ENCODE data around the gene SC5D. TPM values are rescaled to one million over a fixed set of nuclear protein-coding genes. Genes with fewer than 3 reads are reported as not detected.
A peak's percentile ranks its signal among the peaks of the same experiment; 100 is the strongest.

The SC5D gene
- polyA plus RNA-seq, 1 donor from 2014 or later, result 75.7 TPM

DNA sequence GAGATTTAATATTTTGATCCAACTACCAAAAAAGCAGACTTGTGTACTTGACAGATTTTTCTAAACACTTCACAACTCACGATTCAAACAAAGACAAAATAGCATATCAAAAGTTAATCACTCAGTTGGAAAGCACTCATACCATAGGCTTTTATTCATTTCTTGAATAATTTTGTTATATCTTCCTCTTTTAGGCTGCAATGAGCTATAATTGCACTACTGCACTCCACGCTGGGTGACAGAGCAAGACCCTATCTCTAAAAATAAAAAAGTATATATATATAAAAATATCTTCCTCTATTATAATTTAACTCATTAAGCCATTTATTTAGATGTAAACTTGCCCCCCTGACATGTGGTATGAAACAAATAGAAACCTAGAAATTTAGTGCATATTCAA is 19.9 kb downstream of the SC5D start:
- Histone ChIP-seq H3K4me2 (ENCODE audit: low read length) (no peak overlapping the region), H3K4me3 (ENCODE audit: low read length) (no peak overlapping the region)

DNA sequence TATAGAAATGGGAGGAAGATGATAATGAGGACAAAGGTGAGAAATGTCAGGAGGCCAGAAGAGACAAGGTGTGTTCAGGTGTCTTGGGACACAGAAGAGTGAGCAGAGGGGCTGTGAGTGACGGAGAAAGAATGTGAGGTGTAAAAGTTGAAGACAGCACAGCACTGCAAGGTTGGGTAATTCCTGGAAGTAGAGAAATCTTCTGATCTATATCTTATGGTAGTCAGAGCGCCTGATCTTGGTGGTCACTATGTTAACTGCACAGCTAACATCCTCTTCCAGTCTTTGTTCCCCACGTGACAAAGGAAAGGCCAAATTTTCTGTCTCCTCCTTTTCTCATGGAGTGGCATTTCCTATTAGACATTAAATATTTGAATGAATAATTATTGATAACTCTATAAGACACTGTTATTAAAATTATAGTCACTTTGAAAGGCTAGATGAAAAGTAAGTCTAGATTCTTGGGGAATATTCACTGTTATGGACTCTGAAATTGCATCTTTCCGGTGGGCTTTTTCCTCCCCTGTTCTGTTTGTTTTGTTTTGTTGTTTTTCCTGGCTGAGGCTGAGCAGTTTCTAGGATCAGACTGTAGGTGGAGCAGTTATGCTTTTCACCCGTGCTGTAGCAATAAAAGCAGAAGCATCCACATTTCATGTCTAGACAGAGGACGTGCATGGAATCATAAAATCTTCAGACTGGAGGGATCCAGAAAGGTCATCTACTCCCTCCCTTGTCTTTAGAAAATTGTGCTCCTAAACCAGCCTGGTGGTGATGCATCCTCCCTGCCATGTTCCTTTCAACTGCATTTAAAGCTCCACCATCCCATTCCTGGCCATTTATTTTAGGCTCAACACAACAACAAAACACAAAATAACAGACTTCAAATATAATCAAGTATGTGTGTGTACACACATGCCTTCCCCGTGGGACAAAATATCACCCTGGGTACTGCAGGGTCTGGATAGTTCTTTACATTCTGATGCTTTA is 26.6 kb downstream of the SC5D start:
- H3K4me2 ChIP-seq (ENCODE audit: low read length), result no peak overlapping the region
- no peak overlapping the region for H3K4me3 ChIP-seq (ENCODE audit: low read length)
- H3K9me2 ChIP-seq (ENCODE audit: insufficient read depth, low read length), result no peaks in the 10 kb centered on the region
- no peaks in the 10 kb centered on the region for H3K9me3 ChIP-seq (ENCODE audit: low read length)
- H4K20me1 ChIP-seq (ENCODE audit: insufficient read depth), result no peaks in the 10 kb centered on the region
- no peaks in the 10 kb centered on the region for H3K79me2 ChIP-seq (replicated peaks; ENCODE audit: insufficient read depth, low read length)
- H3K36me3 ChIP-seq (ENCODE audit: insufficient read depth, low read length), result no peaks in the 10 kb centered on the region
- H2AFZ ChIP-seq (ENCODE audit: low read depth, low read length), result no peak overlapping the region
- no peak for TF ChIP-seq EP300 (conservative IDR thresholded peaks at IDR 0.05; ENCODE audit: poor library complexity, severe bottlenecking)
- TF ChIP-seq, protein P1, sequence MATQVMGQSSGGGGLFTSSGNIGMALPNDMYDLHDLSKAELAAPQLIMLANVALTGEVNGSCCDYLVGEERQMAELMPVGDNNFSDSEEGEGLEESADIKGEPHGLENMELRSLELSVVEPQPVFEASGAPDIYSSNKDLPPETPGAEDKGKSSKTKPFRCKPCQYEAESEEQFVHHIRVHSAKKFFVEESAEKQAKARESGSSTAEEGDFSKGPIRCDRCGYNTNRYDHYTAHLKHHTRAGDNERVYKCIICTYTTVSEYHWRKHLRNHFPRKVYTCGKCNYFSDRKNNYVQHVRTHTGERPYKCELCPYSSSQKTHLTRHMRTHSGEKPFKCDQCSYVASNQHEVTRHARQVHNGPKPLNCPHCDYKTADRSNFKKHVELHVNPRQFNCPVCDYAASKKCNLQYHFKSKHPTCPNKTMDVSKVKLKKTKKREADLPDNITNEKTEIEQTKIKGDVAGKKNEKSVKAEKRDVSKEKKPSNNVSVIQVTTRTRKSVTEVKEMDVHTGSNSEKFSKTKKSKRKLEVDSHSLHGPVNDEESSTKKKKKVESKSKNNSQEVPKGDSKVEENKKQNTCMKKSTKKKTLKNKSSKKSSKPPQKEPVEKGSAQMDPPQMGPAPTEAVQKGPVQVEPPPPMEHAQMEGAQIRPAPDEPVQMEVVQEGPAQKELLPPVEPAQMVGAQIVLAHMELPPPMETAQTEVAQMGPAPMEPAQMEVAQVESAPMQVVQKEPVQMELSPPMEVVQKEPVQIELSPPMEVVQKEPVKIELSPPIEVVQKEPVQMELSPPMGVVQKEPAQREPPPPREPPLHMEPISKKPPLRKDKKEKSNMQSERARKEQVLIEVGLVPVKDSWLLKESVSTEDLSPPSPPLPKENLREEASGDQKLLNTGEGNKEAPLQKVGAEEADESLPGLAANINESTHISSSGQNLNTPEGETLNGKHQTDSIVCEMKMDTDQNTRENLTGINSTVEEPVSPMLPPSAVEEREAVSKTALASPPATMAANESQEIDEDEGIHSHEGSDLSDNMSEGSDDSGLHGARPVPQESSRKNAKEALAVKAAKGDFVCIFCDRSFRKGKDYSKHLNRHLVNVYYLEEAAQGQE (IDR thresholded peaks at IDR 0.05; ENCODE audit: borderline replicate concordance), result no peak
- TF ChIP-seq, protein P2, sequence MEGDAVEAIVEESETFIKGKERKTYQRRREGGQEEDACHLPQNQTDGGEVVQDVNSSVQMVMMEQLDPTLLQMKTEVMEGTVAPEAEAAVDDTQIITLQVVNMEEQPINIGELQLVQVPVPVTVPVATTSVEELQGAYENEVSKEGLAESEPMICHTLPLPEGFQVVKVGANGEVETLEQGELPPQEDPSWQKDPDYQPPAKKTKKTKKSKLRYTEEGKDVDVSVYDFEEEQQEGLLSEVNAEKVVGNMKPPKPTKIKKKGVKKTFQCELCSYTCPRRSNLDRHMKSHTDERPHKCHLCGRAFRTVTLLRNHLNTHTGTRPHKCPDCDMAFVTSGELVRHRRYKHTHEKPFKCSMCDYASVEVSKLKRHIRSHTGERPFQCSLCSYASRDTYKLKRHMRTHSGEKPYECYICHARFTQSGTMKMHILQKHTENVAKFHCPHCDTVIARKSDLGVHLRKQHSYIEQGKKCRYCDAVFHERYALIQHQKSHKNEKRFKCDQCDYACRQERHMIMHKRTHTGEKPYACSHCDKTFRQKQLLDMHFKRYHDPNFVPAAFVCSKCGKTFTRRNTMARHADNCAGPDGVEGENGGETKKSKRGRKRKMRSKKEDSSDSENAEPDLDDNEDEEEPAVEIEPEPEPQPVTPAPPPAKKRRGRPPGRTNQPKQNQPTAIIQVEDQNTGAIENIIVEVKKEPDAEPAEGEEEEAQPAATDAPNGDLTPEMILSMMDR (IDR thresholded peaks at IDR 0.05; ENCODE audit: poor library complexity, severe bottlenecking), result peak; percentile 88
- peak; percentile 92 for TF ChIP-seq SMC3 (conservative IDR thresholded peaks at IDR 0.05; ENCODE audit: poor library complexity)
- TF ChIP-seq RAD21 (conservative IDR thresholded peaks at IDR 0.05), result peak; percentile 84
- TF ChIP-seq MXI1 (conservative IDR thresholded peaks at IDR 0.05; ENCODE audit: poor library complexity, severe bottlenecking), result no peak
- TF ChIP-seq EZH2 (IDR thresholded peaks at IDR 0.05; ENCODE audit: borderline replicate concordance, insufficient read depth, low read length, poor library complexity, severe bottlenecking), result no peak
- H3F3A ChIP-seq (ENCODE audit: insufficient read depth, low read length, poor library complexity, severe bottlenecking), result no peaks in the 10 kb centered on the region
- no peak overlapping the region for H3K9ac ChIP-seq (ENCODE audit: low read length)
- H3K27ac ChIP-seq (ENCODE audit: low read length), result no peak overlapping the region
- H3K27me3 ChIP-seq (ENCODE audit: insufficient read depth, low read depth, low read length), result no peaks in the 10 kb centered on the region

More for the DNA sequence above, 19.9 kb downstream of the SC5D start:
- Histone ChIP-seq H3K36me3 (ENCODE audit: insufficient read depth, low read length) (peaks cover 9% of the 10 kb centered on the region), H3K27me3 (ENCODE audit: insufficient read depth, low read depth, low read length) (no peaks in the 10 kb centered on the region), H3K9me2 (ENCODE audit: insufficient read depth, low read length) (no peaks in the 10 kb centered on the region), H3K9ac (ENCODE audit: low read length) (no peak overlapping the region), H3F3A (ENCODE audit: insufficient read depth, low read length, poor library complexity, severe bottlenecking) (no peaks in the 10 kb centered on the region), H3K9me3 (ENCODE audit: low read length) (no peaks in the 10 kb centered on the region), H4K20me1 (ENCODE audit: insufficient read depth) (no peaks in the 10 kb centered on the region), H3K79me2 (replicated peaks; ENCODE audit: insufficient read depth, low read length) (no peaks in the 10 kb centered on the region), H3K27ac (ENCODE audit: low read length) (no peak overlapping the region), H2AFZ (ENCODE audit: low read depth, low read length) (no peak overlapping the region)
- no peak for TF ChIP-seq EZH2 (IDR thresholded peaks at IDR 0.05; ENCODE audit: borderline replicate concordance, insufficient read depth, low read length, poor library complexity, severe bottlenecking)
- no peak for TF ChIP-seq SMC3 (conservative IDR thresholded peaks at IDR 0.05; ENCODE audit: poor library complexity)
- TF ChIP-seq, protein P2 (IDR thresholded peaks at IDR 0.05; ENCODE audit: poor library complexity, severe bottlenecking), result no peak
- no peak for TF ChIP-seq TAF1 (IDR thresholded peaks at IDR 0.05; ENCODE audit: low read depth)
- no peak for TF ChIP-seq RAD21 (conservative IDR thresholded peaks at IDR 0.05)
- TF ChIP-seq, protein P1 (IDR thresholded peaks at IDR 0.05; ENCODE audit: borderline replicate concordance), result no peak
- no peak for TF ChIP-seq MXI1 (conservative IDR thresholded peaks at IDR 0.05; ENCODE audit: poor library complexity, severe bottlenecking)
- TF ChIP-seq EP300 (conservative IDR thresholded peaks at IDR 0.05; ENCODE audit: poor library complexity, severe bottlenecking), result no peak
- TF ChIP-seq POLR2AphosphoS5 (IDR thresholded peaks at IDR 0.05), result no peak
